Measurements from ENCODE around the gene SIAE.

The SIAE gene

DNA sequence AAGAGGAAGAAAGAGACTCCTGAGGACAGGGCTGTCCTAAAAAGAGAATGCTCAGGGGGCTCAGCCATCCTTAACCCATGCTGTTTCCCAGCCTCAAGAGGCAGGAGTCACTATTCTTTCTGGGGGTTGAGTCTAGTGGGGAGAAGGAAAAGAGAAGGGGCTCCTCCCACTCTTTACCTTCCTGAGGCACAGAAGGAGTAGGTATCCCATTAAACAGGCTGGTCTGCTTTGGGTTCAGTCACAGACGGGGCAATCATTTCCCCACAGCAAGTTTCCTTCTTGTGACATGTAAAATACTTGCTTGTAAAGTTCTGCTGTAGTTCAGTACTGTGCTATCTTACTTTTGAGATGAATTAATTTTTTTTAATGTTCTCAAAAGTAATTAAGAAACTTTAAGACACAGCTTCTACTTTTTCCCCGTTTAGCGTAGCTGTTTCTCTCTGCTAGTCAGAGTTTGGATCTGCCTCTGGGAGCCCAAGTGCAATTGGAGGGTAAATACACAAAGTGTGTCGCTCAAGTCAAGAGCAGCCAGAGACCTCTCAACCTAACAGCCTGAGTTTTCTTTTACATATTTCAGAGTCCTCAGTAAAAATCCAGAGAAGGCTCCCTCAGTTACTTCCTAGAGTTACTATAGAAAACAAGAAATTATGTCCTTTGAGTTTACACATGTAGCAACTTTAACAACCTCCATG is 88.7 kb downstream of the SIAE start:
- H3K4me3 ChIP-seq (ENCODE audit: low read depth, low read length) = no peak overlapping the region
- TF ChIP-seq, protein P1, sequence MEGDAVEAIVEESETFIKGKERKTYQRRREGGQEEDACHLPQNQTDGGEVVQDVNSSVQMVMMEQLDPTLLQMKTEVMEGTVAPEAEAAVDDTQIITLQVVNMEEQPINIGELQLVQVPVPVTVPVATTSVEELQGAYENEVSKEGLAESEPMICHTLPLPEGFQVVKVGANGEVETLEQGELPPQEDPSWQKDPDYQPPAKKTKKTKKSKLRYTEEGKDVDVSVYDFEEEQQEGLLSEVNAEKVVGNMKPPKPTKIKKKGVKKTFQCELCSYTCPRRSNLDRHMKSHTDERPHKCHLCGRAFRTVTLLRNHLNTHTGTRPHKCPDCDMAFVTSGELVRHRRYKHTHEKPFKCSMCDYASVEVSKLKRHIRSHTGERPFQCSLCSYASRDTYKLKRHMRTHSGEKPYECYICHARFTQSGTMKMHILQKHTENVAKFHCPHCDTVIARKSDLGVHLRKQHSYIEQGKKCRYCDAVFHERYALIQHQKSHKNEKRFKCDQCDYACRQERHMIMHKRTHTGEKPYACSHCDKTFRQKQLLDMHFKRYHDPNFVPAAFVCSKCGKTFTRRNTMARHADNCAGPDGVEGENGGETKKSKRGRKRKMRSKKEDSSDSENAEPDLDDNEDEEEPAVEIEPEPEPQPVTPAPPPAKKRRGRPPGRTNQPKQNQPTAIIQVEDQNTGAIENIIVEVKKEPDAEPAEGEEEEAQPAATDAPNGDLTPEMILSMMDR (IDR thresholded peaks at IDR 0.05; ENCODE audit: borderline replicate concordance, insufficient read depth, low read depth, low read length) = no peak

DNA sequence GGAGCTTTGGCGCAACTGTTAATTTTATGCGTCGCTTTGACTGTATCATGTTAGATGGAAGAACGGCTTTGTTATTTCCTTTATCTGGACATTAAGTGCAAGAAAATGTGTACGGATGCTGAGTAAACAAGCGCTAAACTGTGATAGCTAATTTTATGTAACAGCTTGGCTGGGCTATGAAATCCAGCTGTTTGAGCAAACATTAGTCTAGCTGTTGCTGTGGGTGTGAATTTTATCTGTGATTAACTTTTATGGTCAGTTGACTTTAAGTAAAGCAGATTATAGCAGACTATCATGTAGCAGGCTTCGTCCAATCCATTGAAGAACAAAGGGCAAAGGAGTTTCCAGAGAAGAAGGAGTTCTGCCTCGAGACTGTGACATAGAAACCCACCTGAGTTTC is 89.8 kb downstream of the SIAE start:
- TF ChIP-seq, protein P1 (IDR thresholded peaks at IDR 0.05; ENCODE audit: borderline replicate concordance, insufficient read depth, low read depth, low read length) = no peak
- no peak overlapping the region for H3K4me3 ChIP-seq (ENCODE audit: low read depth, low read length)
